HG03565 (cell line): Measurements from ENCODE around the gene MRPL58.
A peak's percentile ranks its signal among the peaks of the same experiment; 100 is the strongest.

Source experiments
- ATAC-seq: cut with Tn5 transposase; IDR thresholded peaks from one replicate; pipeline ENCODE4 v1.9.1; 2021; ENCODE audit warnings: mild to moderate bottlenecking, moderate library complexity; ENCODE audit not compliant: unreplicated experiment

MRPL58 gene

GRCh38 chr17:75046407-75047289 is 34.2 kb downstream of the MRPL58 start, which contains the start of the genes ATP5PD and KCTD2:
Gene ATP5PD (minus strand): TSS chr17:75046969. CDS start chr17:75042650, 4,319 bp downstream.
Gene KCTD2 (plus strand): TSS chr17:75047225. CDS start chr17:75047251, 26 bp downstream.
- ATAC-seq: peak; percentile 88

- peak; percentile 11 for ATAC-seq
Measured at GRCh38 chr17:75047398-75048098, 35.1 kb downstream of the MRPL58 start.

- ATAC-seq: no peak
Measured at GRCh38 chr17:75048249-75048878, 35.9 kb downstream of the MRPL58 start.

GRCh38 chr17:75049057-75049456 is 36.6 kb downstream of the MRPL58 start:
- ATAC-seq: no peak

GRCh38 chr17:75049706-75050105 is 37.2 kb downstream of the MRPL58 start:
- ATAC-seq: no peak

GRCh38 chr17:75051941-75052340 is 39.5 kb downstream of the MRPL58 start:
- ATAC-seq: no peak

- ATAC-seq: no peak
Measured at GRCh38 chr17:75059369-75060345, 47.2 kb downstream of the MRPL58 start.

GRCh38 chr17:75060434-75061054 is 48.1 kb downstream of the MRPL58 start:
- ATAC-seq: no peak

- ATAC-seq: no peak
Measured at GRCh38 chr17:75061055-75061438, 48.6 kb downstream of the MRPL58 start.

- no peak for ATAC-seq
Measured at GRCh38 chr17:75061618-75062017, 49.1 kb downstream of the MRPL58 start.

GRCh38 chr17:75063201-75063600 is 50.7 kb downstream of the MRPL58 start:
- no peak for ATAC-seq

- no peak for ATAC-seq
Measured at GRCh38 chr17:75063626-75064025, 51.2 kb downstream of the MRPL58 start.

- no peak for ATAC-seq
Measured at GRCh38 chr17:75064040-75064439, 51.6 kb downstream of the MRPL58 start.

- no peak for ATAC-seq
Measured at GRCh38 chr17:75064460-75064859, 52.0 kb downstream of the MRPL58 start.

GRCh38 chr17:75064867-75065561 is 52.5 kb downstream of the MRPL58 start:
- no peak for ATAC-seq

GRCh38 chr17:75065562-75066151 is 53.2 kb downstream of the MRPL58 start:
- no peak for ATAC-seq

GRCh38 chr17:75067856-75068255 is 55.4 kb downstream of the MRPL58 start:
- ATAC-seq: no peak

- ATAC-seq: no peak
Measured at GRCh38 chr17:75068750-75069149, 56.3 kb downstream of the MRPL58 start.

- no peak for ATAC-seq
Measured at GRCh38 chr17:75069783-75070182, 57.3 kb downstream of the MRPL58 start.
